ENCODE data around the gene HOXA9. TPM values are rescaled to one million over a fixed set of nuclear protein-coding genes. Genes with fewer than 3 reads are reported as not detected.

Gene HOXA9
- total RNA-seq, 3 donors from 2014 or later: 7.5 to 18.4 (median 9.0) TPM

- Histone ChIP-seq H3K36me3 (no peaks in the 10 kb centered on the region), H3K4me1 (peaks cover 0 to 15% of the 10 kb centered on the region in 2 donors), H3K27me3 (peaks cover 16 to 91% of the 10 kb centered on the region in 2 donors), H3K9me3 (no peaks in the 10 kb centered on the region), H3K4me3 (peak overlapping the region; percentile 39 to 55 (median 54)), H3K27ac (no peak overlapping the region)
- TF ChIP-seq CTCF (IDR thresholded peaks at IDR 0.05) (no peak), POLR2AphosphoS5 (IDR thresholded peaks at IDR 0.05) (no peak), POLR2A (IDR thresholded peaks at IDR 0.05) (no peak)
- intact Hi-C loops (cut with DNase I; ENCODE audit: low total_unique reads): no loop called here
- peak in 1 of 2 donors; percentile 38 for DNase-seq (ENCODE audit: low spot score in 2 of 2)
These were observed 17.7 kb upstream of the HOXA9 start for GRCh38 chr7:27182861-27183681.

- no peak overlapping the region for H3K4me3 ChIP-seq
- peaks cover 0 to 15% of the 10 kb centered on the region in 2 donors for H3K4me1 ChIP-seq
- H3K36me3 ChIP-seq: no peaks in the 10 kb centered on the region
- intact Hi-C loops (cut with DNase I; ENCODE audit: low total_unique reads): no loop called here
- peak in 1 of 2 donors; percentile 46 for DNase-seq (ENCODE audit: low spot score in 2 of 2)
- no peaks in the 10 kb centered on the region for H3K9me3 ChIP-seq
- H3K27me3 ChIP-seq: peaks cover 16 to 89% of the 10 kb centered on the region in 2 donors
- H3K27ac ChIP-seq: no peak overlapping the region
- TF ChIP-seq POLR2A (IDR thresholded peaks at IDR 0.05) (no peak), POLR2AphosphoS5 (IDR thresholded peaks at IDR 0.05) (no peak), CTCF (IDR thresholded peaks at IDR 0.05) (no peak)
These were observed 17.0 kb upstream of the HOXA9 start for GRCh38 chr7:27182285-27182841.

GRCh38 chr7:27181795-27182275, 16.5 kb upstream of the HOXA9 start:
- Histone ChIP-seq H3K36me3 (no peaks in the 10 kb centered on the region), H3K9me3 (no peaks in the 10 kb centered on the region), H3K4me3 (no peak overlapping the region), H3K27ac (no peak overlapping the region), H3K27me3 (peaks cover 16 to 89% of the 10 kb centered on the region in 2 donors), H3K4me1 (peaks cover 0 to 15% of the 10 kb centered on the region in 2 donors)
- no peak for DNase-seq (ENCODE audit: low spot score in 2 of 2)
- no peak for TF ChIP-seq POLR2AphosphoS5 (IDR thresholded peaks at IDR 0.05)
- no peak for TF ChIP-seq CTCF (IDR thresholded peaks at IDR 0.05)
- TF ChIP-seq POLR2A (IDR thresholded peaks at IDR 0.05): no peak
- intact Hi-C loops (cut with DNase I; ENCODE audit: low total_unique reads): no loop called here

GRCh38 chr7:27180431-27181420, 15.4 kb upstream of the HOXA9 start:
- Histone ChIP-seq H3K9me3 (no peaks in the 10 kb centered on the region), H3K4me1 (peaks cover 0 to 15% of the 10 kb centered on the region in 2 donors), H3K36me3 (no peaks in the 10 kb centered on the region), H3K27me3 (peaks cover 16 to 88% of the 10 kb centered on the region in 2 donors), H3K27ac (no peak overlapping the region), H3K4me3 (no peak overlapping the region)
- intact Hi-C loops (cut with DNase I; ENCODE audit: low total_unique reads): no loop called here
- TF ChIP-seq POLR2A (IDR thresholded peaks at IDR 0.05): no peak
- no peak for TF ChIP-seq CTCF (IDR thresholded peaks at IDR 0.05)
- no peak for TF ChIP-seq POLR2AphosphoS5 (IDR thresholded peaks at IDR 0.05)
- no peak for DNase-seq (ENCODE audit: low spot score in 2 of 2)
